GM21786 (cell line): Measurements from ENCODE around the gene GGACT.

Experiments
- ATAC-seq: cut with Tn5 transposase; IDR thresholded peaks from one replicate; pipeline ENCODE4 v1.9.1; 2021; ENCODE audit not compliant: unreplicated experiment

The GGACT gene

GRCh38 chr13:100515410-100515800 is 73.2 kb downstream of the GGACT start:
- ATAC-seq: no peak

DNA sequence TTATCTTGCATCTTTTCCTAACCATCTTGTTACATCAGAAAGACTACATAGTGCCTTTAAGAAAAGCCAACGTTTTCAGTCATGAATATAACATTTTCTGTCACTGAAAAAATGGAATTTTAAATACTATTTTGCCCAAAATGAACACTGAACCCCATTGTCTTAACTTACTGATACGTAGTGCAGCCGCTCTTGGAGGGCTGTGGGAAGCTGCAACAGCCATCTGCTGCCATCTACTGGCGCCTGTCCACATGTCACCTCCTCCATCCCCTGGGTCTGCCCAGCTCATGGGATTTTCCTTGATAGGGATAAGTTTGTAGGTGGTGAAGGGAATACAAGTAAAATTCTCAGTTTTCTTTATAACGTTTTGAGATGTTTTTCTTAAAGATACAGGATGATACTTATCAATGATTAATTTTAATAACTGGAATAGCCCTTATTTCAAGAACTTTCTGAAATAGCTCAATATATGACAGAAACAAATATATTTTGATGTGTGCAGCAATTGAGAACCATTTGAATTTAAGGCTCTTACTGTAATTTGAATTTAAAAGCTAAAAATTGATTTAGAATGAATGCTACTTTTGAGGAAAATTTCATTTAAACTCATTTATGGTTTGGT is 73.7 kb downstream of the GGACT start:
- peak; percentile 92 for ATAC-seq

GRCh38 chr13:100513987-100514670 is 74.5 kb downstream of the GGACT start:
- no peak for ATAC-seq

GRCh38 chr13:100513171-100513570 is 75.4 kb downstream of the GGACT start:
- ATAC-seq: no peak

DNA sequence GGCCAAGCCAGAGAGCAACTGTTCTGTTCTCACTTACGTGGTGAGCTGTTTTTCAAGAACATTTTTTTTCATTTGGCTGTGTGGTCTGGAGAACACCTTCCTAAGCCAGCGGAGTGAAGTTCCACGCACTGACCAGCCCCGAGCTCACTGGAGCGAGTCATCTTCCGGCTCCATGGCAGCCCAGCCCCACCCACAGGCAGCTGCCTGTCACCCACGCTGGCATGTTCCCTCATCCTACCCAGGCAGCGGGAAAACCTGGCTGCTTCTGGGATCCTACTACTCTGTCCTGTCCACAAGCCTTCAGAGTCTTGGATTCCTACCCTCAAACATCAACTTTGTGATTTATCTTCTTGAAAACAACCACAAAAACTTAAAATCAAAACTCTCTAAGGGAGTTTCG is 76.2 kb downstream of the GGACT start:
- ATAC-seq: no peak

- ATAC-seq: no peak
These were observed 77.1 kb downstream of the GGACT start for GRCh38 chr13:100511466-100511865.

- no peak for ATAC-seq
These were observed 78.2 kb downstream of the GGACT start for GRCh38 chr13:100510208-100510957.

DNA sequence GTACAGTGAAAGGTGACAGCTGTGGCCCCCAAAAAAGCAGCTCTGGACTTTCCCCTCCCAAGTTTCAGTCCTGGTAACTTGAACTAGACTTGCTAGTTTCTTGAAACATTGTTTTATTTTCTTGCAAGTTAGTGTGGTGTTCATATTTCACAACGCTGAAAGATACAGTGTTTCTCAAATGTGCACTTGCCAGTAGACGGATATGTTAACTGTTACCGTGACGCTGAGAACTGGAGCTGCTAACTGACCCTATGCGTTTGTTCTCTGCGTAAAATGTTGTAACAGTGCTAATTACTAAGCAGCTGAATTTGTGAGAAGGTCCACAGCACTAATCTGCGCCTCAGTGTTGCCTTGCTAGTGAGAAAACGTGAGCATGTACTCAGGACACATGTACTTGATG is 79.6 kb downstream of the GGACT start:
- no peak for ATAC-seq

DNA sequence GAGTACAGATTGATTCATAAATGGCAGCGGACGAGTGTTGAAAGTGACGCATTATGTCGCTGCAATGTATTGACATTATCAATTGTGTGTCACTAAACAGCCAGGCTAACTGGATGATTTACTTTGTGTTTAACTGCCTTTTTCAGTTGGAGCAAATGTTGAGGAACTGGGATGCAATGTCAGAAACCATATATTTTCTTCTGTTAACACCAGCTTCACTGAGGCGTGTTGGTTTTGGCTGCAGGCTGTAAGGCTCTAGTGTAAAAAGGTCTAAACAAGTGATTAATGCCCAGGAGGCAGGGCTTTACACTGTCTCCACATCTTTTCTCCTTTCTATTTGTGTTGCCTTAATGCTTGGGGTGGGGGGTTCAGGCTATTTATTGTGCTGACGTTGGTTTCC is 80.1 kb downstream of the GGACT start:
- ATAC-seq: no peak

- no peak for ATAC-seq
These were observed 81.8 kb downstream of the GGACT start for GRCh38 chr13:100506600-100507422.

DNA sequence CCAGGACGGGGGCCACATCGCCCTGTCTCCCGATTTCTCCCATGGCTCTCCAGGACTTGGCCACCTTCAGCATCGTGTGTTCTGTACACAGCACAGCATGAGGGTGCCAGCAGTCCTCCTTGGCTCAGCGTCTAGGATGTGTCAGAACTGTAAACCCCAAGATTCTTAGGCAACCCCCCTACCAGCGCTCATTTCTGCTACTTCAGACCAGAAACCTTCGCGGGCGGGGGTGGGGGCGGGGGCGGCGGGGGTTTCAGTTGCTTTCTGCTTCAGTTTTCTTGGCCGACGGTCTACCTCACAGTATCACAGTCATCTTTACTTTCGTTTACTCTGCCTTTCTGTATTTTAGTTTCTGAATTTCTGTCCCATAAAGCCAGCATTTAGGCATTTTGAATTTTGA is 82.4 kb downstream of the GGACT start:
- peak; percentile 63 for ATAC-seq

GRCh38 chr13:100503622-100504021 is 85.0 kb downstream of the GGACT start:
- ATAC-seq: no peak

- no peak for ATAC-seq
These were observed 86.1 kb downstream of the GGACT start for GRCh38 chr13:100502446-100502845.

DNA sequence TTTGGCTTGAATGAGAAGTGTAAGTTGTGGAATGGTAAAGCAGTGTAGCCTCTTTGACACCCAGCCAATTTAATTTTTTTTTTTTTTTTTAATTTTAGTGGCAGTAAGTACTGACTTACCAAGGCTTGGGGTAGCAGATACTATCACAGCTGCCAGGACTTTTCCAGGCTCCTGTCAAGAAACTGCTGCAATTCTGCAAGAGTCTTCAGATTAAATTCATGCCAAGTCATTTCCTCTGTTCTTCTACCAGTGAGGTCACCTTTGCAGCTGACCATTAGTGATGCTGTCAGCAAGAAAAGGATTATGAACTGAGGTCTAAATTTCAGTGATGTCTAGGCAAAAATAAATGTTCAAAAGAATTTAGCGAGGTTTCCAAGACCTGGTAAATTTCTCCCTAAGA is 91.2 kb downstream of the GGACT start:
- no peak for ATAC-seq

DNA sequence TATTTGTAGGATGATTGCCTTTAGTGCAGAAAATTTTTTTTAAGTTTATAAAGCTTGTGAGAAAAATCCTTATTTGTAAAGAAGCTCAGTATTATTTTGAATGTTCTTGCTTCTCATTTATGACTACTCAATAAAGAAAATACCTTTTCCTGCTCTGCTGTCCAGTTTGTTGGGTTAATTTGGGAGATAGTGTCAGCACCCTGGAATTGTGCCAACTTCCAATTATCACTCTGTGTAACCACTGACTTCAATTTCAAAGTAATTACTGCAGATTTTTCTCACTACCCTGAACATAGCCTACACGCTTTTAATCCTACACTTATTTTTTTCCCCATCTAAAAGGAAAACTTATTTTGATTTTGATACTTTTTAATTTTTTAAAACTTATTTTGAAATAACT is 93.1 kb downstream of the GGACT start:
- no peak for ATAC-seq

GRCh38 chr13:100493418-100493817 is 95.2 kb downstream of the GGACT start:
- no peak for ATAC-seq

DNA sequence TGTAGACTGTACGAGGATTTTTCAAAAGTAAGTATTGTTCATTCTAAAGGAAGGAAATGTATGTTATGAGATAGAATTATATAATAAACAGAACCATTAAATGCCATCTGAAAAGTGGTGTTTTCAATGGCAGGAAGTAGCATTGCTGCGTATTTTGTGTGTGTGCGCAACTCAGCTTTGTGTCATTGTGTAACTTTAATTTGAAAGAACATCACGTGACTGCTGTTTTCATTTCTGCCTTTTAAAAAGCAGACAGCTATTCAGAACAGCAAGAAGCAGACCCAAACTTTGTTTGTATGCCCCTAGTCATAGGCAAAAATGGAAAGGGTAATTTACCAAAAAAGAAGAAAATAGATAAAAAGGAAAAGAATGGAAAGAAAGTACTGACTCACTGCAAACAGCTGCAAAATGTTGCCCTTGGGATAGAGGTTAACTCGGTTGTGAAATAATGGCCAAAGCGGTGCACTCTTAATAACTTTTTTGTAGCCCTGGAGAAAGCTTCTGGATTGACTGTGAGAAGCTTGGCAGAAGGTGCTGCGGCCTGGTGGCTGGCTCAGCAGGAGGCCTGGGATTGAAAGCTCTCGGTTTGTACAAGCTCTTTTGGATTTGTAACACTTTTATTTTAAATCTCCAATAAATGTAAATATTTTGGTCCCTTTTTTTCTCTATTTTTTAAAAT is 97.3 kb downstream of the GGACT start:
- ATAC-seq: no peak

DNA sequence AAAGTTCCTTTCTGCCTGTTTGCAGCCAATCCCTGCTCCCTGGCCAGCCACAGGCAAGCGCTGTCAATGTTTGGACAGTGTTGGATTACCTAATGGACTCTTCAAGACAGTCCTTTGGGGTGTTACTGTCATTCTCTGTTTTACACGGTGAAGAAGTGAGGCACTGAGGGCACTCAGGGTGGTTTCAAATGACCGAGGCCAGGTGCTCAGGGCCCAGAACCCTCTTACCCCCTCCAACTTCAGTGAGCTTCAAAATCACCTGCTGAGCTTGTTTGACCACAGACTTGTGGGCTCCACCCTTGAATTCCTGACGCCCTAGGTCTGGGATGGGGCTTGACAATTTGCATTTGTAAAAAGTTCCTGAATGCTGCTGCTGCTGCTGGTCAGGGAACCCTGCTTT is 97.9 kb downstream of the GGACT start:
- no peak for ATAC-seq

- no peak for ATAC-seq
These were observed 103.3 kb downstream of the GGACT start for GRCh38 chr13:100485265-100485664.

GRCh38 chr13:100484702-100485101 is 103.9 kb downstream of the GGACT start:
- ATAC-seq: no peak

- no peak for ATAC-seq
These were observed 104.7 kb downstream of the GGACT start for GRCh38 chr13:100483841-100484381.
